ENCODE measurements around the gene CLDN6. TPM values are rescaled to one million over a fixed set of nuclear protein-coding genes. Genes with fewer than 3 reads are reported as not detected.

CLDN6 gene
- total RNA-seq, 1 donor: not detected

- H3K4me1 ChIP-seq (ENCODE audit: insufficient read depth, low read length): peaks cover 34% of the 10 kb centered on the region
- H3K4me3 ChIP-seq (ENCODE audit: low read length): no peak overlapping the region
- no peaks in the 10 kb centered on the region for H3K9me3 ChIP-seq (ENCODE audit: low read depth, low read length)
- H3K27me3 ChIP-seq (ENCODE audit: insufficient read depth, low read length): no peaks in the 10 kb centered on the region
Measured at GRCh38 chr16:3003582-3004270, 14.3 kb downstream of the CLDN6 start.

GRCh38 chr16:3001316-3001715, 16.7 kb downstream of the CLDN6 start:
- Histone ChIP-seq H3K27me3 (ENCODE audit: insufficient read depth, low read length) (no peaks in the 10 kb centered on the region), H3K9me3 (ENCODE audit: low read depth, low read length) (no peaks in the 10 kb centered on the region), H3K4me3 (ENCODE audit: low read length) (no peak overlapping the region), H3K4me1 (ENCODE audit: insufficient read depth, low read length) (peaks cover 10% of the 10 kb centered on the region)

- H3K4me3 ChIP-seq (ENCODE audit: low read length): no peak overlapping the region
- peaks cover 5% of the 10 kb centered on the region for H3K4me1 ChIP-seq (ENCODE audit: insufficient read depth, low read length)
- H3K27me3 ChIP-seq (ENCODE audit: insufficient read depth, low read length): no peaks in the 10 kb centered on the region
- no peaks in the 10 kb centered on the region for H3K9me3 ChIP-seq (ENCODE audit: low read depth, low read length)
Measured at GRCh38 chr16:3000540-3000939, 17.4 kb downstream of the CLDN6 start.

- no peaks in the 10 kb centered on the region for H3K27me3 ChIP-seq (ENCODE audit: insufficient read depth, low read length)
- H3K4me3 ChIP-seq (ENCODE audit: low read length): no peak overlapping the region
- H3K4me1 ChIP-seq (ENCODE audit: insufficient read depth, low read length): peaks cover 3% of the 10 kb centered on the region
- H3K9me3 ChIP-seq (ENCODE audit: low read depth, low read length): no peaks in the 10 kb centered on the region
Measured at GRCh38 chr16:2999929-3000328, 18.1 kb downstream of the CLDN6 start.

GRCh38 chr16:2996298-2996697, 21.7 kb downstream of the CLDN6 start:
- no peaks in the 10 kb centered on the region for H3K9me3 ChIP-seq (ENCODE audit: low read depth, low read length)

GRCh38 chr16:2992383-2993081, 25.5 kb downstream of the CLDN6 start:
- no peak overlapping the region for H3K4me3 ChIP-seq (ENCODE audit: low read length)
- H3K9me3 ChIP-seq (ENCODE audit: low read depth, low read length): no peaks in the 10 kb centered on the region
- H3K4me1 ChIP-seq (ENCODE audit: insufficient read depth, low read length): no peaks in the 10 kb centered on the region
- H3K27me3 ChIP-seq (ENCODE audit: insufficient read depth, low read length): no peaks in the 10 kb centered on the region

More at GRCh38 chr16:2996298-2996697, 21.7 kb downstream of the CLDN6 start:
- Histone ChIP-seq H3K27me3 (ENCODE audit: insufficient read depth, low read length) (no peaks in the 10 kb centered on the region), H3K4me1 (ENCODE audit: insufficient read depth, low read length) (no peaks in the 10 kb centered on the region), H3K4me3 (ENCODE audit: low read length) (no peak overlapping the region)

GRCh38 chr16:2991566-2992261, 26.3 kb downstream of the CLDN6 start:
- no peak overlapping the region for H3K4me3 ChIP-seq (ENCODE audit: low read length)
- no peaks in the 10 kb centered on the region for H3K4me1 ChIP-seq (ENCODE audit: insufficient read depth, low read length)
- H3K27me3 ChIP-seq (ENCODE audit: insufficient read depth, low read length): no peaks in the 10 kb centered on the region
- no peaks in the 10 kb centered on the region for H3K9me3 ChIP-seq (ENCODE audit: low read depth, low read length)

GRCh38 chr16:2990891-2991290, 27.1 kb downstream of the CLDN6 start:
- Histone ChIP-seq H3K27me3 (ENCODE audit: insufficient read depth, low read length) (no peaks in the 10 kb centered on the region), H3K9me3 (ENCODE audit: low read depth, low read length) (no peaks in the 10 kb centered on the region), H3K4me1 (ENCODE audit: insufficient read depth, low read length) (no peaks in the 10 kb centered on the region), H3K4me3 (ENCODE audit: low read length) (no peak overlapping the region)

GRCh38 chr16:2988590-2989099, 29.3 kb downstream of the CLDN6 start:
- H3K27me3 ChIP-seq (ENCODE audit: insufficient read depth, low read length): no peaks in the 10 kb centered on the region
- no peak overlapping the region for H3K4me3 ChIP-seq (ENCODE audit: low read length)
- peaks cover 6% of the 10 kb centered on the region for H3K4me1 ChIP-seq (ENCODE audit: insufficient read depth, low read length)
- H3K9me3 ChIP-seq (ENCODE audit: low read depth, low read length): no peaks in the 10 kb centered on the region

- H3K4me3 ChIP-seq (ENCODE audit: low read length): no peak overlapping the region
- no peaks in the 10 kb centered on the region for H3K9me3 ChIP-seq (ENCODE audit: low read depth, low read length)
- peaks cover 12% of the 10 kb centered on the region for H3K4me1 ChIP-seq (ENCODE audit: insufficient read depth, low read length)
- no peaks in the 10 kb centered on the region for H3K27me3 ChIP-seq (ENCODE audit: insufficient read depth, low read length)
Measured at GRCh38 chr16:2987833-2988232, 30.1 kb downstream of the CLDN6 start.

- peaks cover 12% of the 10 kb centered on the region for H3K4me1 ChIP-seq (ENCODE audit: insufficient read depth, low read length)
- no peak overlapping the region for H3K4me3 ChIP-seq (ENCODE audit: low read length)
- no peaks in the 10 kb centered on the region for H3K9me3 ChIP-seq (ENCODE audit: low read depth, low read length)
- H3K27me3 ChIP-seq (ENCODE audit: insufficient read depth, low read length): no peaks in the 10 kb centered on the region
Measured at GRCh38 chr16:2987286-2987685, 30.7 kb downstream of the CLDN6 start.

GRCh38 chr16:2986623-2987188, 31.3 kb downstream of the CLDN6 start:
- H3K4me1 ChIP-seq (ENCODE audit: insufficient read depth, low read length): peaks cover 12% of the 10 kb centered on the region
- H3K27me3 ChIP-seq (ENCODE audit: insufficient read depth, low read length): no peaks in the 10 kb centered on the region
- H3K9me3 ChIP-seq (ENCODE audit: low read depth, low read length): no peaks in the 10 kb centered on the region
- no peak overlapping the region for H3K4me3 ChIP-seq (ENCODE audit: low read length)

GRCh38 chr16:2985893-2986355, 32.1 kb downstream of the CLDN6 start:
- Histone ChIP-seq H3K9me3 (ENCODE audit: low read depth, low read length) (no peaks in the 10 kb centered on the region), H3K4me3 (ENCODE audit: low read length) (no peak overlapping the region), H3K4me1 (ENCODE audit: insufficient read depth, low read length) (peaks cover 17% of the 10 kb centered on the region), H3K27me3 (ENCODE audit: insufficient read depth, low read length) (no peaks in the 10 kb centered on the region)

GRCh38 chr16:2985462-2985861, 32.5 kb downstream of the CLDN6 start:
- Histone ChIP-seq H3K4me3 (ENCODE audit: low read length) (no peak overlapping the region), H3K4me1 (ENCODE audit: insufficient read depth, low read length) (peaks cover 20% of the 10 kb centered on the region), H3K27me3 (ENCODE audit: insufficient read depth, low read length) (no peaks in the 10 kb centered on the region), H3K9me3 (ENCODE audit: low read depth, low read length) (no peaks in the 10 kb centered on the region)

GRCh38 chr16:2983706-2984136, 34.3 kb downstream of the CLDN6 start:
- Histone ChIP-seq H3K4me3 (ENCODE audit: low read length) (no peak overlapping the region), H3K27me3 (ENCODE audit: insufficient read depth, low read length) (no peaks in the 10 kb centered on the region), H3K4me1 (ENCODE audit: insufficient read depth, low read length) (peaks cover 31% of the 10 kb centered on the region), H3K9me3 (ENCODE audit: low read depth, low read length) (no peaks in the 10 kb centered on the region)
